ENCODE results near the gene ADAMTS9. TPM values are rescaled to one million over a fixed set of nuclear protein-coding genes. Genes with fewer than 3 reads are reported as not detected.

The ADAMTS9 gene
- total RNA-seq, 4 donors from 2014 or later: 36.4 to 218 (median 99.1) TPM

- no peak for TF ChIP-seq CTCF (IDR thresholded peaks at IDR 0.05; ENCODE audit: low read depth)
Observed at GRCh38 chr3:64470436-64470835, 217.4 kb downstream of the ADAMTS9 start.

- TF ChIP-seq CTCF (IDR thresholded peaks at IDR 0.05; ENCODE audit: low read depth): no peak
Observed at GRCh38 chr3:64467255-64467944, 220.4 kb downstream of the ADAMTS9 start.

Small RNAs within 50 kb of the gene (small RNA-seq; reads per million reads assigned to genes)
- gene RNU6-739P: not detected

Measured in subcutaneous adipose tissue (tissue), 4 donors.